Neutrophil (primary cell): ENCODE results near the gene ERC2.

Experiments used
- H3K27ac ChIP-seq: fragments of 200-600 bp; sonication (generic); 2 replicates; pipeline ENCODE4 v1.5.1; 2016; ENCODE audit warnings: mild to moderate bottlenecking, moderate library complexity
- H3K27me3 ChIP-seq: fragments of 200-600 bp; sonication (generic); 2 replicates; pipeline ENCODE4 v1.6.0; 2016; ENCODE audit warnings: mild to moderate bottlenecking
- H3K36me3 ChIP-seq: fragments of 200-600 bp; sonication (generic); 2 replicates; pipeline ENCODE4 v1.5.1; 2017
- H3K4me1 ChIP-seq, 2 experiments: fragments of 200-600 bp in 1 of 2; sonication (generic) in 1 of 2; 1 replicate in 1 of 2; 2 replicates in 1 of 2; pipeline versions ENCODE4 v1.5.1 to v1.6.1; 2013 to 2016; ENCODE audit warnings: low read depth in 1 of 2, low read length in 1 of 2, mild to moderate bottlenecking in 1 of 2, moderate library complexity in 1 of 2; ENCODE audit not compliant: control insufficient read depth in 1 of 2, insufficient read depth in 1 of 2
- H3K4me3 ChIP-seq, 2 experiments: fragments of 200-600 bp in 1 of 2; sonication (generic) in 1 of 2; 1 replicate in 1 of 2; 2 replicates in 1 of 2; pipeline ENCODE4 v1.5.1; 2013 to 2016; ENCODE audit warnings: low read depth in 1 of 2, low read length in 1 of 2, mild to moderate bottlenecking in 1 of 2, moderate library complexity in 1 of 2
- H3K9me3 ChIP-seq: fragments of 200-600 bp; sonication (generic); 2 replicates; pipeline ENCODE4 v1.5.1; 2016
- TF ChIP-seq, protein P1 (sequence below): fragments of 200-600 bp; sonication (generic); IDR thresholded peaks from 2 replicates; pipeline ENCODE4 v1.5.1; 2016; ENCODE audit warnings: antibody characterized with exemption

The ERC2 gene

GRCh38 chr3:55815262-55815661 is 653.0 kb downstream of the ERC2 start:
- TF ChIP-seq, protein P1, sequence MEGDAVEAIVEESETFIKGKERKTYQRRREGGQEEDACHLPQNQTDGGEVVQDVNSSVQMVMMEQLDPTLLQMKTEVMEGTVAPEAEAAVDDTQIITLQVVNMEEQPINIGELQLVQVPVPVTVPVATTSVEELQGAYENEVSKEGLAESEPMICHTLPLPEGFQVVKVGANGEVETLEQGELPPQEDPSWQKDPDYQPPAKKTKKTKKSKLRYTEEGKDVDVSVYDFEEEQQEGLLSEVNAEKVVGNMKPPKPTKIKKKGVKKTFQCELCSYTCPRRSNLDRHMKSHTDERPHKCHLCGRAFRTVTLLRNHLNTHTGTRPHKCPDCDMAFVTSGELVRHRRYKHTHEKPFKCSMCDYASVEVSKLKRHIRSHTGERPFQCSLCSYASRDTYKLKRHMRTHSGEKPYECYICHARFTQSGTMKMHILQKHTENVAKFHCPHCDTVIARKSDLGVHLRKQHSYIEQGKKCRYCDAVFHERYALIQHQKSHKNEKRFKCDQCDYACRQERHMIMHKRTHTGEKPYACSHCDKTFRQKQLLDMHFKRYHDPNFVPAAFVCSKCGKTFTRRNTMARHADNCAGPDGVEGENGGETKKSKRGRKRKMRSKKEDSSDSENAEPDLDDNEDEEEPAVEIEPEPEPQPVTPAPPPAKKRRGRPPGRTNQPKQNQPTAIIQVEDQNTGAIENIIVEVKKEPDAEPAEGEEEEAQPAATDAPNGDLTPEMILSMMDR = no peak
- Histone ChIP-seq H3K27me3 (no peaks in the 10 kb centered on the region), H3K36me3 (no peaks in the 10 kb centered on the region)

GRCh38 chr3:55813268-55814097 is 654.8 kb downstream of the ERC2 start:
- no peaks in the 10 kb centered on the region for H3K9me3 ChIP-seq
- no peaks in the 10 kb centered on the region for H3K27me3 ChIP-seq
- no peaks in the 10 kb centered on the region for H3K36me3 ChIP-seq
- H3K4me1 ChIP-seq = no peaks in the 10 kb centered on the region
- TF ChIP-seq, protein P1 = no peak
- H3K27ac ChIP-seq = no peak overlapping the region
- no peak overlapping the region for H3K4me3 ChIP-seq

More at GRCh38 chr3:55815262-55815661, 653.0 kb downstream of the ERC2 start:
- Histone ChIP-seq H3K9me3 (no peaks in the 10 kb centered on the region), H3K4me1 (no peaks in the 10 kb centered on the region), H3K27ac (no peak overlapping the region), H3K4me3 (no peak overlapping the region)

DNA sequence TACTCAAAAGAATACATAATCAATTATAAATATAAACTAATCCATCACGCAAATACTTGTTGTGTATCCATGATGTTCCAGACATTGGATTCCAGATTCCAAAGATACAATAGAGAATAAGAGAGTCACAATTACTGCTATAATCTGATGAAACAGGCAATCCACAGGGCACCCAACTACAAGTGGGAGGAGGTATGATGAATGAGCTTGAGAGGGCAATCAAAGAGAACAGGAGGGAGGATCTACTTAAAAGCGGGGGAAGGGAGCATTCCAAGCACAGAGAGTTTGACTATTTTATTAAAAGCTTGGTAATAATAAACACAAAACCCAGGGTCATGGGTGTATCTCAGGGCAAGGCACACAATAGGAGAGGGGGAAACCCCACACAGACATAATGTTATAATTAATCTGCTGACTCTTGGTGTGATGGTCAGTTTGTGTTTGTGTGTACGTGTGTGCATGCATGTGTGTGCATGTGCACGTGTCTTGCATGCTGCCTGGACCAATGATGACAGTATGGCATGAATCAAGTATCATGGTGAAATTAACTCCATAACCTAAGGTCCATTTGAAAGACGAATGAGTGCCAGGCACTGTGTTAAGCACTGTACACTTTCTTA is 655.8 kb downstream of the ERC2 start:
- H3K36me3 ChIP-seq = no peaks in the 10 kb centered on the region
- H3K4me3 ChIP-seq = no peak overlapping the region
- H3K27me3 ChIP-seq = no peaks in the 10 kb centered on the region
- TF ChIP-seq, protein P1 = no peak
- no peak overlapping the region for H3K27ac ChIP-seq
- no peaks in the 10 kb centered on the region for H3K9me3 ChIP-seq
- H3K4me1 ChIP-seq = no peaks in the 10 kb centered on the region

GRCh38 chr3:55807210-55807609 is 661.1 kb downstream of the ERC2 start:
- Histone ChIP-seq H3K27ac (no peak overlapping the region), H3K36me3 (no peaks in the 10 kb centered on the region), H3K27me3 (no peaks in the 10 kb centered on the region), H3K4me1 (no peaks in the 10 kb centered on the region), H3K9me3 (no peaks in the 10 kb centered on the region), H3K4me3 (no peak overlapping the region)
- TF ChIP-seq, protein P1 = no peak

DNA sequence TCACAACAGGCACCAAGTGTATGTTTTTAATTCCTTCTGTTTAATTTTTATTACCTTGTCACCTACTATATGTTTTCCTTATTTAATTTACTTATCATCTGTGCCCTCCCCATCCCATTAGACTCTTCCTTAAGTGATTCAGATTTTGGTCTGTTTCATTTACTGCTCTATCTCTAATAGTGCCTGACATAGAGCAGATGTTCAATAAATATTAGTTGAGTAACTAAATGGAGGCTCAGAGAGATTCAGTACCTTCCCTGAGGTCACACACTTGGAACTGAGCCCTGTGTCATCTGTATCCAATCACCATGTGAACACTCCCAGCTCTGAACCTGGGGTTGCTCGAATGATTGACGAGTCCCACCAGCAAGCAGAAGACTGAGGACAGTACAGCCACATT is 663.1 kb downstream of the ERC2 start:
- no peaks in the 10 kb centered on the region for H3K4me1 ChIP-seq

More for the DNA sequence above, 663.1 kb downstream of the ERC2 start:
- TF ChIP-seq, protein P1 = no peak
- no peaks in the 10 kb centered on the region for H3K27me3 ChIP-seq
- no peak overlapping the region for H3K4me3 ChIP-seq
- no peaks in the 10 kb centered on the region for H3K9me3 ChIP-seq
- H3K36me3 ChIP-seq = no peaks in the 10 kb centered on the region
- no peak overlapping the region for H3K27ac ChIP-seq
